Measurements from ENCODE around the gene AMIGO2. TPM values are rescaled to one million over a fixed set of nuclear protein-coding genes. Genes with fewer than 3 reads are reported as not detected.

Gene AMIGO2
- total and polyA plus RNA-seq, 9 of the 15 experiments (the other 6 are each of a cell fraction or from before 2014, with no cell fraction given): 2.0 to 8.3 (median 3.8) TPM

DNA sequence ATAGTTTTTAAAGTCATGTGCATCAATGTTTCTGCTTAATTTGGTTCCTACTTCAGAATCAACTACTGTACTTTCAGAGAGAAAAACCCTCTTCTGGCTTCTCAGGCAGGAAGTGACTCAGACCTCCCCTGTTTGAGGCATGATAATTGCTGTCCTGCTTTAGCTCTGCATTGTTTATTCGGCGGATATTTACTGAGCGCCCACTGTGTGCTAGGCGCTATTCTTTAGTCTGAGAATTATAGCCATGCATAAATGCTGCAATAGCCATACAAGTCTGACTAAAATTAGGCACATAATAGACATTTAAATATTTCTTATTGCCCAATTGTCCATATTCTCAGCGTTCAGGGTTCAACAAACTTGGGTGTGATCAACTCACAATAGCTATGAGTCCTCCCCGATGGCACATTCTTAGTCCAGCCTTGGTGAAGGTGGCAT lies 6.1 kb upstream of the AMIGO2 start:
- POLR2A ChIA-PET: no interaction called here
- in situ Hi-C loops (cut with MboI): no loop called here
- WGBS (ENCODE audit: insufficient coverage, low coverage, missing lambda C conversion rate): 5% methylated on average over 6 of the region's 6 CpGs
- Histone ChIP-seq H3K9ac (ENCODE audit: insufficient read depth in 1 of 2, low read depth in 2 of 2, low read length in 2 of 2) (0 out of 4 replicates have a peak overlapping the region, but pooled peaks of 1 of the 2 experiments have one; percentile 6), H3K36me3 (ENCODE audit: control insufficient read depth, insufficient read depth, low read length) (no peaks in the 10 kb centered on the region), H3K4me2 (ENCODE audit: insufficient read depth, low read length) (peak overlapping the region; percentile 50), H3K27ac (ENCODE audit: extremely low read depth, low read depth, low read length) (peak overlapping the region; percentile 30), H3K27me3 (ENCODE audit: control insufficient read depth in 2 of 2, insufficient read depth in 2 of 2, low read length in 2 of 2) (no peaks in the 10 kb centered on the region), H3K4me3 (no peak overlapping the region), H3K79me2 (ENCODE audit: control insufficient read depth, insufficient read depth, low read length) (no peaks in the 10 kb centered on the region), H2AFZ (ENCODE audit: low read depth, low read length) (peak overlapping the region; percentile 72), H3K4me1 (replicated peaks in 1 of 2; ENCODE audit: control insufficient read depth in 2 of 2, insufficient read depth in 2 of 2, low read length in 2 of 2) (peaks cover 4 to 23% of the 10 kb centered on the region in 2 experiments), H4K20me1 (replicated peaks; ENCODE audit: control insufficient read depth, insufficient read depth, low read length) (no peaks in the 10 kb centered on the region), H3K9me1 (ENCODE audit: control insufficient read depth, insufficient read depth, low read length) (no peaks in the 10 kb centered on the region), H3K9me3 (replicated peaks; ENCODE audit: control insufficient read depth, insufficient read depth, low read depth, low read length) (no peaks in the 10 kb centered on the region)
- DNase-seq (ENCODE audit: extremely low read depth in 1 of 4, low spot score in 3 of 4) (peak in 2 of 4 experiments; percentile 65 to 78), ATAC-seq (peak; percentile 86), FAIRE-seq (peak; percentile 90)
- BruUV-seq (replicated peaks): no TSS peak
- intact Hi-C loops (cut with micrococcal nuclease): no loop called here
- CTCF ChIA-PET (ENCODE audit: low intra/inter-chr PET ratio): interaction anchor here (0.6 to 0.9 kb wide), 2 partner anchors 53 to 223 kb away, joined by 3 read pairs; no protein-coding TSS in a partner anchor
- TF ChIP-seq ETS2 (tag; IDR thresholded peaks at IDR 0.05; ENCODE audit: borderline replicate concordance, poor library complexity, severe bottlenecking) (no peak), ZNF830 (CRISPR knock-in tag; IDR thresholded peaks at IDR 0.05) (no peak), ETV1 (tag; conservative IDR thresholded peaks at IDR 0.05; ENCODE audit: low read depth) (peak; percentile 90), NFE2 (IDR thresholded peaks at IDR 0.05; ENCODE audit: low read depth) (peak; percentile 30; the same call in 1 of the 2 replicates), FOXM1 (IDR thresholded peaks at IDR 0.05; ENCODE audit: low read depth) (0 out of 2 replicates have a peak, but pooled peaks have one; percentile 19), FOXM1 (CRISPR knock-in tag; IDR thresholded peaks at IDR 0.05; ENCODE audit: low read depth) (no peak), EP400 (IDR thresholded peaks at IDR 0.05) (no peak), L3MBTL2 (IDR thresholded peaks at IDR 0.05) (no peak), HDAC8 (tag; IDR thresholded peaks at IDR 0.05) (no peak), ZKSCAN8 (CRISPR knock-in tag; IDR thresholded peaks at IDR 0.05) (0 out of 2 replicates have a peak, but pooled peaks have one; percentile 33), XRCC3 (IDR thresholded peaks at IDR 0.05) (no peak), SOX6 (IDR thresholded peaks at IDR 0.05) (peak; percentile 88), ZNF134 (CRISPR knock-in tag; conservative IDR thresholded peaks at IDR 0.05) (no peak), MIER1 (IDR thresholded peaks at IDR 0.05; ENCODE audit: low read depth) (no peak), ZBTB17 (CRISPR knock-in tag; IDR thresholded peaks at IDR 0.05) (no peak), FOXK1 (CRISPR knock-in tag; IDR thresholded peaks at IDR 0.05; ENCODE audit: borderline replicate concordance) (no peak), U2AF1 (optimal IDR thresholded peaks at IDR 0.05; ENCODE audit: low read depth, low read length) (no peak)
- TF ChIP-seq, protein P1, sequence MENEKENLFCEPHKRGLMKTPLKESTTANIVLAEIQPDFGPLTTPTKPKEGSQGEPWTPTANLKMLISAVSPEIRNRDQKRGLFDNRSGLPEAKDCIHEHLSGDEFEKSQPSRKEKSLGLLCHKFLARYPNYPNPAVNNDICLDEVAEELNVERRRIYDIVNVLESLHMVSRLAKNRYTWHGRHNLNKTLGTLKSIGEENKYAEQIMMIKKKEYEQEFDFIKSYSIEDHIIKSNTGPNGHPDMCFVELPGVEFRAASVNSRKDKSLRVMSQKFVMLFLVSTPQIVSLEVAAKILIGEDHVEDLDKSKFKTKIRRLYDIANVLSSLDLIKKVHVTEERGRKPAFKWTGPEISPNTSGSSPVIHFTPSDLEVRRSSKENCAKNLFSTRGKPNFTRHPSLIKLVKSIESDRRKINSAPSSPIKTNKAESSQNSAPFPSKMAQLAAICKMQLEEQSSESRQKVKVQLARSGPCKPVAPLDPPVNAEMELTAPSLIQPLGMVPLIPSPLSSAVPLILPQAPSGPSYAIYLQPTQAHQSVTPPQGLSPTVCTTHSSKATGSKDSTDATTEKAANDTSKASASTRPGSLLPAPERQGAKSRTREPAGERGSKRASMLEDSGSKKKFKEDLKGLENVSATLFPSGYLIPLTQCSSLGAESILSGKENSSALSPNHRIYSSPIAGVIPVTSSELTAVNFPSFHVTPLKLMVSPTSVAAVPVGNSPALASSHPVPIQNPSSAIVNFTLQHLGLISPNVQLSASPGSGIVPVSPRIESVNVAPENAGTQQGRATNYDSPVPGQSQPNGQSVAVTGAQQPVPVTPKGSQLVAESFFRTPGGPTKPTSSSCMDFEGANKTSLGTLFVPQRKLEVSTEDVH (IDR thresholded peaks at IDR 0.05; ENCODE audit: low read depth, partially characterized antibody): no peak
- TF ChIP-seq, protein P2, sequence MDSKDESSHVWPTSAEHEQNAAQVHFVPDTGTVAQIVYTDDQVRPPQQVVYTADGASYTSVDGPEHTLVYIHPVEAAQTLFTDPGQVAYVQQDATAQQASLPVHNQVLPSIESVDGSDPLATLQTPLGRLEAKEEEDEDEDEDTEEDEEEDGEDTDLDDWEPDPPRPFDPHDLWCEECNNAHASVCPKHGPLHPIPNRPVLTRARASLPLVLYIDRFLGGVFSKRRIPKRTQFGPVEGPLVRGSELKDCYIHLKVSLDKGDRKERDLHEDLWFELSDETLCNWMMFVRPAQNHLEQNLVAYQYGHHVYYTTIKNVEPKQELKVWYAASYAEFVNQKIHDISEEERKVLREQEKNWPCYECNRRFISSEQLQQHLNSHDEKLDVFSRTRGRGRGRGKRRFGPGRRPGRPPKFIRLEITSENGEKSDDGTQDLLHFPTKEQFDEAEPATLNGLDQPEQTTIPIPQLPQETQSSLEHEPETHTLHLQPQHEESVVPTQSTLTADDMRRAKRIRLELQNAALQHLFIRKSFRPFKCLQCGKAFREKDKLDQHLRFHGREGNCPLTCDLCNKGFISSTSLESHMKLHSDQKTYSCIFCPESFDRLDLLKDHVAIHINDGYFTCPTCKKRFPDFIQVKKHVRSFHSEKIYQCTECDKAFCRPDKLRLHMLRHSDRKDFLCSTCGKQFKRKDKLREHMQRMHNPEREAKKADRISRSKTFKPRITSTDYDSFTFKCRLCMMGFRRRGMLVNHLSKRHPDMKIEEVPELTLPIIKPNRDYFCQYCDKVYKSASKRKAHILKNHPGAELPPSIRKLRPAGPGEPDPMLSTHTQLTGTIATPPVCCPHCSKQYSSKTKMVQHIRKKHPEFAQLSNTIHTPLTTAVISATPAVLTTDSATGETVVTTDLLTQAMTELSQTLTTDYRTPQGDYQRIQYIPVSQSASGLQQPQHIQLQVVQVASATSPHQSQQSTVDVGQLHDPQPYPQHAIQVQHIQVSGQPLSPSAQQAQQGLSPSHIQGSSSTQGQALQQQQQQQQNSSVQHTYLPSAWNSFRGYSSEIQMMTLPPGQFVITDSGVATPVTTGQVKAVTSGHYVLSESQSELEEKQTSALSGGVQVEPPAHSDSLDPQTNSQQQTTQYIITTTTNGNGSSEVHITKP (IDR thresholded peaks at IDR 0.05; ENCODE audit: partially characterized antibody): no peak
